ENCODE measurements around the gene MFRP. TPM values are rescaled to one million over a fixed set of nuclear protein-coding genes. Genes with fewer than 3 reads are reported as not detected.
A peak's percentile ranks its signal among the peaks of the same experiment; 100 is the strongest.

Gene MFRP
- total and polyA plus RNA-seq, 9 of the 15 experiments (the other 6 are each of a cell fraction or from before 2014, with no cell fraction given): not detected

- TF ChIP-seq FOXM1 (IDR thresholded peaks at IDR 0.05; ENCODE audit: low read depth) (peak; percentile 64), FOXM1 (CRISPR knock-in tag; IDR thresholded peaks at IDR 0.05; ENCODE audit: low read depth) (no peak), POLR3G (IDR thresholded peaks at IDR 0.05; ENCODE audit: extremely low read depth, insufficient read length, insufficient replicate concordance) (no peak), MCM5 (IDR thresholded peaks at IDR 0.05; ENCODE audit: low read depth) (no peak), PREB (CRISPR knock-in tag; IDR thresholded peaks at IDR 0.05) (no peak), CEBPZ (IDR thresholded peaks at IDR 0.05; ENCODE audit: borderline replicate concordance, low read depth, low read length) (no peak), DIDO1 (tag; IDR thresholded peaks at IDR 0.05; ENCODE audit: low read depth) (no peak), ZNF24 (IDR thresholded peaks at IDR 0.05) (no peak), MAFF (IDR thresholded peaks at IDR 0.05; ENCODE audit: low read length) (no peak), NCOA6 (IDR thresholded peaks at IDR 0.05) (no peak), CSDE1 (IDR thresholded peaks at IDR 0.05) (no peak), XRCC4 (IDR thresholded peaks at IDR 0.05; ENCODE audit: extremely low read depth, insufficient read depth, insufficient read length) (no peak), EZH2 (IDR thresholded peaks at IDR 0.05; ENCODE audit: borderline replicate concordance, low read depth, low read length) (no peak), HCFC1 (IDR thresholded peaks at IDR 0.05; ENCODE audit: low read depth, low read length) (no peak), CCAR2 (IDR thresholded peaks at IDR 0.05; ENCODE audit: low read depth, low read length) (no peak), MTA3 (IDR thresholded peaks at IDR 0.05; ENCODE audit: borderline replicate concordance) (0 out of 2 replicates have a peak, but pooled peaks have one; percentile 23), POLR2B (IDR thresholded peaks at IDR 0.05; ENCODE audit: low read depth, partially characterized antibody) (no peak), ZNF445 (CRISPR knock-in tag; IDR thresholded peaks at IDR 0.05; ENCODE audit: low read depth) (no peak)
- TF ChIP-seq, protein P1, sequence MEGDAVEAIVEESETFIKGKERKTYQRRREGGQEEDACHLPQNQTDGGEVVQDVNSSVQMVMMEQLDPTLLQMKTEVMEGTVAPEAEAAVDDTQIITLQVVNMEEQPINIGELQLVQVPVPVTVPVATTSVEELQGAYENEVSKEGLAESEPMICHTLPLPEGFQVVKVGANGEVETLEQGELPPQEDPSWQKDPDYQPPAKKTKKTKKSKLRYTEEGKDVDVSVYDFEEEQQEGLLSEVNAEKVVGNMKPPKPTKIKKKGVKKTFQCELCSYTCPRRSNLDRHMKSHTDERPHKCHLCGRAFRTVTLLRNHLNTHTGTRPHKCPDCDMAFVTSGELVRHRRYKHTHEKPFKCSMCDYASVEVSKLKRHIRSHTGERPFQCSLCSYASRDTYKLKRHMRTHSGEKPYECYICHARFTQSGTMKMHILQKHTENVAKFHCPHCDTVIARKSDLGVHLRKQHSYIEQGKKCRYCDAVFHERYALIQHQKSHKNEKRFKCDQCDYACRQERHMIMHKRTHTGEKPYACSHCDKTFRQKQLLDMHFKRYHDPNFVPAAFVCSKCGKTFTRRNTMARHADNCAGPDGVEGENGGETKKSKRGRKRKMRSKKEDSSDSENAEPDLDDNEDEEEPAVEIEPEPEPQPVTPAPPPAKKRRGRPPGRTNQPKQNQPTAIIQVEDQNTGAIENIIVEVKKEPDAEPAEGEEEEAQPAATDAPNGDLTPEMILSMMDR (IDR thresholded peaks at IDR 0.05 in 2 of 3, conservative IDR thresholded peaks at IDR 0.05 in 1 of 3; ENCODE audit: insufficient read depth in 2 of 3, low read depth in 1 of 3, low read length in 3 of 3): no peak
- TF ChIP-seq, protein P2, sequence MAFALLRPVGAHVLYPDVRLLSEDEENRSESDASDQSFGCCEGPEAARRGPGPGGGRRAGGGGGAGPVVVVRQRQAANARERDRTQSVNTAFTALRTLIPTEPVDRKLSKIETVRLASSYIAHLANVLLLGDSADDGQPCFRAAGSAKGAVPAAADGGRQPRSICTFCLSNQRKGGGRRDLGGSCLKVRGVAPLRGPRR (CRISPR knock-in tag; IDR thresholded peaks at IDR 0.05): no peak
Observed at GRCh38 chr11:119378851-119379465, 32.5 kb upstream of the MFRP start (continued).

Measured in K562 (cell line).